OCI-LY1 (cell line): ENCODE measurements around the gene IARS2.

Experiments used
- H2AFZ ChIP-seq: fragments of 200-600 bp; sonication (generic), shearing (Covaris generic); 2 replicates; pipeline ENCODE4 v1.6.0; 2014; ENCODE audit warnings: antibody characterized with exemption, mild to moderate bottlenecking, low read length
- H3F3A ChIP-seq: fragments of 200-600 bp; sonication (generic), shearing (Covaris generic); 2 replicates; pipeline ENCODE4 v1.6.0; 2014; ENCODE audit warnings: mild to moderate bottlenecking, antibody characterized with exemption, low read length, moderate library complexity; ENCODE audit not compliant: insufficient read depth
- H3K27ac ChIP-seq: fragments of 200-600 bp; sonication (generic); 2 replicates; pipeline ENCODE4 v1.5.1; 2014; ENCODE audit warnings: low read length, mixed run types, mild to moderate bottlenecking, low read depth; ENCODE audit not compliant: poor library complexity, severe bottlenecking
- H3K27me3 ChIP-seq: fragments of 200-600 bp; sonication (generic); 2 replicates; pipeline ENCODE4 v1.6.0; 2014; ENCODE audit warnings: antibody characterized with exemption, mild to moderate bottlenecking, low read length, moderate library complexity; ENCODE audit not compliant: insufficient read depth
- H3K36me3 ChIP-seq: fragments of 200-600 bp; sonication (generic); 2 replicates; pipeline ENCODE4 v1.6.1; 2014; ENCODE audit warnings: mild to moderate bottlenecking, antibody characterized with exemption, low read length, moderate library complexity, mixed read lengths; ENCODE audit not compliant: insufficient read depth
- H3K4me1 ChIP-seq: fragments of 200-600 bp; sonication (generic); 2 replicates; pipeline ENCODE4 v1.5.1; 2014; ENCODE audit warnings: mild to moderate bottlenecking, low read length, moderate library complexity; ENCODE audit not compliant: insufficient read depth, severe bottlenecking
- H3K4me2 ChIP-seq: fragments of 200-600 bp; sonication (generic), shearing (Covaris generic); 2 replicates; pipeline ENCODE4 v1.6.1; 2014; ENCODE audit warnings: low read length
- H3K4me3 ChIP-seq: fragments of 200-600 bp; sonication (generic); 2 replicates; pipeline ENCODE4 v1.5.1; 2014; ENCODE audit warnings: low read length, low read depth, mild to moderate bottlenecking, mixed read lengths; ENCODE audit not compliant: poor library complexity, severe bottlenecking
- H3K79me2 ChIP-seq: fragments of 200-600 bp; shearing (Covaris generic); 2 replicates; pipeline ENCODE4 v1.6.1; 2016; ENCODE audit warnings: mixed run types, low read length, mixed read lengths; ENCODE audit not compliant: insufficient read depth
- H3K9ac ChIP-seq: fragments of 200-600 bp; sonication (generic), shearing (Covaris generic); 2 replicates; pipeline ENCODE4 v1.6.1; 2014; ENCODE audit warnings: mild to moderate bottlenecking, low read length, mixed read lengths
- H3K9me2 ChIP-seq: fragments of 200-600 bp; sonication (generic), shearing (Covaris generic); 2 replicates; pipeline ENCODE4 v1.6.1; 2014; ENCODE audit warnings: low read depth, mild to moderate bottlenecking, low read length, mixed read lengths
- H3K9me3 ChIP-seq: fragments of 200-600 bp; shearing (Covaris generic); 2 replicates; pipeline ENCODE4 v1.6.1; 2014; ENCODE audit warnings: low read length, mixed read lengths
- H4K20me1 ChIP-seq: fragments of 200-600 bp; sonication (generic), shearing (Covaris generic); 2 replicates; pipeline ENCODE4 v1.6.0; 2016; ENCODE audit warnings: mild to moderate bottlenecking, low read length; ENCODE audit not compliant: insufficient read depth
- EZH2 ChIP-seq: fragments of 200-600 bp; sonication (generic), shearing (Covaris generic); IDR thresholded peaks from 2 replicates; pipeline ENCODE4 v1.8.0; 2017; ENCODE audit warnings: borderline replicate concordance, mixed run types, mild to moderate bottlenecking, antibody characterized with exemption, low read length, moderate library complexity, mixed read lengths
- TF ChIP-seq, protein P1 (sequence below): fragments of 200-600 bp; sonication (generic), shearing (Covaris generic); IDR thresholded peaks from 2 replicates; pipeline ENCODE4 v1.5.1; 2017; ENCODE audit warnings: mild to moderate bottlenecking, antibody characterized with exemption, low read length, moderate library complexity, mixed read lengths

Gene IARS2

GRCh38 chr1:220170836-220171526 is 77.0 kb downstream of the IARS2 start:
- no peak overlapping the region for H3K4me3 ChIP-seq
- no peaks in the 10 kb centered on the region for H3K4me1 ChIP-seq
- H3K79me2 ChIP-seq = no peaks in the 10 kb centered on the region
- H3K27me3 ChIP-seq = no peaks in the 10 kb centered on the region
- no peak overlapping the region for H3K27ac ChIP-seq
- no peaks in the 10 kb centered on the region for H3K9me2 ChIP-seq
- no peaks in the 10 kb centered on the region for H3K9me3 ChIP-seq
- no peak overlapping the region for H2AFZ ChIP-seq
- no peak overlapping the region for H3K9ac ChIP-seq
- H3K36me3 ChIP-seq = peaks cover 62% of the 10 kb centered on the region
- no peak overlapping the region for H3K4me2 ChIP-seq
- H4K20me1 ChIP-seq = no peaks in the 10 kb centered on the region
- TF ChIP-seq EZH2 = no peak
- TF ChIP-seq, protein P1, sequence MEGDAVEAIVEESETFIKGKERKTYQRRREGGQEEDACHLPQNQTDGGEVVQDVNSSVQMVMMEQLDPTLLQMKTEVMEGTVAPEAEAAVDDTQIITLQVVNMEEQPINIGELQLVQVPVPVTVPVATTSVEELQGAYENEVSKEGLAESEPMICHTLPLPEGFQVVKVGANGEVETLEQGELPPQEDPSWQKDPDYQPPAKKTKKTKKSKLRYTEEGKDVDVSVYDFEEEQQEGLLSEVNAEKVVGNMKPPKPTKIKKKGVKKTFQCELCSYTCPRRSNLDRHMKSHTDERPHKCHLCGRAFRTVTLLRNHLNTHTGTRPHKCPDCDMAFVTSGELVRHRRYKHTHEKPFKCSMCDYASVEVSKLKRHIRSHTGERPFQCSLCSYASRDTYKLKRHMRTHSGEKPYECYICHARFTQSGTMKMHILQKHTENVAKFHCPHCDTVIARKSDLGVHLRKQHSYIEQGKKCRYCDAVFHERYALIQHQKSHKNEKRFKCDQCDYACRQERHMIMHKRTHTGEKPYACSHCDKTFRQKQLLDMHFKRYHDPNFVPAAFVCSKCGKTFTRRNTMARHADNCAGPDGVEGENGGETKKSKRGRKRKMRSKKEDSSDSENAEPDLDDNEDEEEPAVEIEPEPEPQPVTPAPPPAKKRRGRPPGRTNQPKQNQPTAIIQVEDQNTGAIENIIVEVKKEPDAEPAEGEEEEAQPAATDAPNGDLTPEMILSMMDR = no peak
- H3F3A ChIP-seq = no peaks in the 10 kb centered on the region

DNA sequence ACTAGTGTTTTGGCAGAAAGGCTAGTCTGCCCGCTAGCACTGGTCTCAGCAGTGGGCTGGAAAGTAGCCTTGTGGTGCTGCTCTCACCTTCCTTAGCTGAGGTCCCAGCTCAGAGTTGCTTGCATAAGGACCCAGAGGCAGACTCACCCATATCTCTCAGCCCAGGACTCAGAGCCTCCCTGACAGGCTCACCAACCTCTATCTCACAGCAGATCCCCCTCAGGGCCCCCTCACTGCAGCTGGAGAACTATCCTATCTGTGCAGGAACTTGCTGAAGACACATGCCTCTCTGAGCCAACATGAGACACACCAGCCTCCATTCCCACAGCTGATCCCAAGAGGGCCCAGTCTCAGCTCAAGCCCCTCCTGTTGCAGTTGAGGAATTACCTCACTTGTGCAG is 82.6 kb downstream of the IARS2 start:
- Histone ChIP-seq H3K79me2 (no peaks in the 10 kb centered on the region), H3K9me3 (no peaks in the 10 kb centered on the region), H2AFZ (no peak overlapping the region), H3K27me3 (no peaks in the 10 kb centered on the region), H4K20me1 (no peaks in the 10 kb centered on the region), H3F3A (no peaks in the 10 kb centered on the region), H3K36me3 (peaks cover 54% of the 10 kb centered on the region), H3K9ac (no peak overlapping the region), H3K9me2 (no peaks in the 10 kb centered on the region), H3K27ac (no peak overlapping the region), H3K4me1 (no peaks in the 10 kb centered on the region), H3K4me2 (no peak overlapping the region), H3K4me3 (no peak overlapping the region)
- TF ChIP-seq EZH2 = no peak
- TF ChIP-seq, protein P1 = no peak

DNA sequence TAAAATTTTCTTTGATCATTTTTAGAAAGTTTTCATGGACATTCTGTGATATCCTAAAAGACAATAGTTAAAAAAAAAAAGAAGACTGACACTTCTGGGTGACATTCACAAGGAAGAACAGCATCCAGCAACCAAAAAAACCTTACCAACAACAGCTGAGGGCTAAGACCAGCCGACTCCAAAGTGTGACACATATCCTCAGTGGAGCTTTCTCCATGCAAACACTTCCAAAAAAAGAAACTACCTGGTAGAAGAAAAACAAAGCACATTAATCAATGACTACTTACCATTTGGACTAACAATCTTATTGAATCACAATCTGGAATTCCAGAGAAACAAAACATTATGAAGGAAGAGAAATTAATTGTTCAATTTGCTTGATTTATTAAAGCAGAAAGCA is 88.2 kb downstream of the IARS2 start:
- H3K9me2 ChIP-seq = no peaks in the 10 kb centered on the region
- H3K4me3 ChIP-seq = no peak overlapping the region
- no peaks in the 10 kb centered on the region for H3K27me3 ChIP-seq
- no peak overlapping the region for H3K9ac ChIP-seq
- H3K4me2 ChIP-seq = no peak overlapping the region
- H3K4me1 ChIP-seq = no peaks in the 10 kb centered on the region
- no peaks in the 10 kb centered on the region for H3K79me2 ChIP-seq
- H3K9me3 ChIP-seq = no peaks in the 10 kb centered on the region
- H3F3A ChIP-seq = no peaks in the 10 kb centered on the region
- no peak overlapping the region for H3K27ac ChIP-seq
- peaks cover 70% of the 10 kb centered on the region for H3K36me3 ChIP-seq
- no peak overlapping the region for H2AFZ ChIP-seq
- no peaks in the 10 kb centered on the region; the same call in 1 of the 2 replicates for H4K20me1 ChIP-seq
- TF ChIP-seq, protein P1 = no peak
- TF ChIP-seq EZH2 = no peak
